GM18868 (cell line): ENCODE results near the gene APLP2.

Experiments used
- ATAC-seq: cut with Tn5 transposase; IDR thresholded peaks from one replicate; pipeline ENCODE4 v1.9.1; 2021; ENCODE audit warnings: mild to moderate bottlenecking, moderate library complexity; ENCODE audit not compliant: unreplicated experiment

Gene APLP2

GRCh38 chr11:130139401-130139800 is 69.7 kb downstream of the APLP2 start:
- no peak for ATAC-seq

GRCh38 chr11:130141561-130142341 is 72.1 kb downstream of the APLP2 start:
- no peak for ATAC-seq

- no peak for ATAC-seq
Measured at GRCh38 chr11:130144141-130144540, 74.4 kb downstream of the APLP2 start.

- no peak for ATAC-seq
Measured at GRCh38 chr11:130144861-130145281, 75.2 kb downstream of the APLP2 start.

GRCh38 chr11:130145311-130145812 is 75.7 kb downstream of the APLP2 start:
- ATAC-seq, result no peak

- no peak for ATAC-seq
Measured at GRCh38 chr11:130145975-130146776, 76.5 kb downstream of the APLP2 start.

GRCh38 chr11:130146796-130147195 is 77.1 kb downstream of the APLP2 start:
- ATAC-seq, result no peak

GRCh38 chr11:130148796-130149326 is 79.2 kb downstream of the APLP2 start:
- no peak for ATAC-seq

GRCh38 chr11:130150790-130151189 is 81.1 kb downstream of the APLP2 start:
- ATAC-seq, result peak; percentile 74

GRCh38 chr11:130151196-130151595 is 81.5 kb downstream of the APLP2 start:
- peak; percentile 52 for ATAC-seq

GRCh38 chr11:130156108-130157022 is 86.7 kb downstream of the APLP2 start:
- ATAC-seq, result no peak

- no peak for ATAC-seq
Measured at GRCh38 chr11:130157101-130157500, 87.4 kb downstream of the APLP2 start.

GRCh38 chr11:130157840-130158239 is 88.1 kb downstream of the APLP2 start:
- ATAC-seq, result no peak

GRCh38 chr11:130159139-130159538 is 89.4 kb downstream of the APLP2 start:
- ATAC-seq, result no peak

GRCh38 chr11:130159657-130160497 is 90.2 kb downstream of the APLP2 start, which contains the start of gene ST14:
Gene ST14, plus strand, starts transcription at chr11:130159782. Its CDS starts 198 bp downstream, at chr11:130159980.
- no peak for ATAC-seq

- ATAC-seq, result no peak
Measured at GRCh38 chr11:130160498-130161155, 90.9 kb downstream of the APLP2 start.

GRCh38 chr11:130161441-130162145 is 91.9 kb downstream of the APLP2 start:
- ATAC-seq, result no peak

- ATAC-seq, result no peak
Measured at GRCh38 chr11:130162733-130163132, 93.0 kb downstream of the APLP2 start.
